Spinal cord (tissue), 10 donors: ENCODE results near the gene SMIM43. TPM values are rescaled to one million over a fixed set of nuclear protein-coding genes. Genes with fewer than 3 reads are reported as not detected.
A peak's percentile ranks its signal among the peaks of the same experiment; 100 is the strongest.

Source experiments
- DNase-seq, 6 donors: peaks; one replicate each; pipeline versions ENCODE4 v3.0.0 to v3.0.0-alpha.2; 2013 to 2015; ENCODE audit warnings: low spot score in 6 of 6, low read depth in 4 of 6
- H3K27ac ChIP-seq: one replicate; pipeline ENCODE4 v1.5.1; 2013; ENCODE audit warnings: low read depth, low read length, control low read depth
- H3K27me3 ChIP-seq: one replicate; pipeline ENCODE4 v1.6.1; 2013; ENCODE audit warnings: low read length; ENCODE audit not compliant: control insufficient read depth, insufficient read depth
- H3K36me3 ChIP-seq: one replicate; pipeline ENCODE4 v1.6.1; 2013; ENCODE audit warnings: low read length; ENCODE audit not compliant: control insufficient read depth, insufficient read depth
- H3K4me1 ChIP-seq: one replicate; pipeline ENCODE4 v1.6.1; 2013; ENCODE audit warnings: low read length; ENCODE audit not compliant: control insufficient read depth, insufficient read depth
- H3K4me3 ChIP-seq: one replicate; pipeline ENCODE4 v1.5.1; 2013; ENCODE audit warnings: low read depth, low read length, control low read depth
- H3K9me3 ChIP-seq: one replicate; pipeline ENCODE4 v1.6.1; 2013; ENCODE audit warnings: low read length; ENCODE audit not compliant: control insufficient read depth, insufficient read depth
- WGBS: methylation state at CpG from one replicate; pipeline ENCODE4 v1.1.5; 2013; ENCODE audit warnings: missing lambda C conversion rate; ENCODE audit not compliant: insufficient coverage; 5-methylcytosine and 5-hydroxymethylcytosine counted together
- polyA plus RNA-seq, 2 donors: library from polyadenylated mRNA; unstranded; fragments of 120-200 nt; gene quantifications; one replicate each; pipeline ENCODE4 v1.2.1, GENCODE V29; 2013; ENCODE audit not compliant: insufficient read length in 2 of 2
- total RNA-seq, 2 donors: library from RNA; depleted of rRNA in 1 of 2; stranded (reverse); fragments of 120-200 nt in 1 of 2; fragments of >200 nt in 1 of 2; gene quantifications; one replicate each; pipeline versions ENCODE4 v1.2.3 to v1.2.4, GENCODE V29; 2013 to 2014
- donor health status: healthy.

The SMIM43 gene
- total and polyA plus RNA-seq, 4 donors = 0.11 to 1.1 (median 0.64) TPM

GRCh38 chr4:121796283-121796682, 31.3 kb upstream of the SMIM43 start:
- H3K9me3 ChIP-seq = no peaks in the 10 kb centered on the region
- H3K36me3 ChIP-seq = no peaks in the 10 kb centered on the region
- no peak for DNase-seq
- peaks cover 4% of the 10 kb centered on the region for H3K27me3 ChIP-seq
- H3K4me3 ChIP-seq = no peak overlapping the region
- H3K4me1 ChIP-seq = no peaks in the 10 kb centered on the region
- no peak overlapping the region for H3K27ac ChIP-seq

- Histone ChIP-seq H3K9me3 (no peaks in the 10 kb centered on the region), H3K27me3 (peaks cover 4% of the 10 kb centered on the region), H3K36me3 (no peaks in the 10 kb centered on the region), H3K27ac (no peak overlapping the region), H3K4me3 (no peak overlapping the region), H3K4me1 (no peaks in the 10 kb centered on the region)
- DNase-seq = no peak
- 60% methylated on average over 2 of the region's 5 CpGs for WGBS
Observed at GRCh38 chr4:121794505-121795188, 29.7 kb upstream of the SMIM43 start.

- 80% methylated on average over 1 of the region's 2 CpGs for WGBS
- H3K4me3 ChIP-seq = no peak overlapping the region
- no peaks in the 10 kb centered on the region for H3K9me3 ChIP-seq
- no peak overlapping the region for H3K27ac ChIP-seq
- H3K27me3 ChIP-seq = peaks cover 4% of the 10 kb centered on the region
- no peaks in the 10 kb centered on the region for H3K4me1 ChIP-seq
- no peak for DNase-seq
- no peaks in the 10 kb centered on the region for H3K36me3 ChIP-seq
Observed at GRCh38 chr4:121792966-121793365, 28.0 kb upstream of the SMIM43 start.

DNA sequence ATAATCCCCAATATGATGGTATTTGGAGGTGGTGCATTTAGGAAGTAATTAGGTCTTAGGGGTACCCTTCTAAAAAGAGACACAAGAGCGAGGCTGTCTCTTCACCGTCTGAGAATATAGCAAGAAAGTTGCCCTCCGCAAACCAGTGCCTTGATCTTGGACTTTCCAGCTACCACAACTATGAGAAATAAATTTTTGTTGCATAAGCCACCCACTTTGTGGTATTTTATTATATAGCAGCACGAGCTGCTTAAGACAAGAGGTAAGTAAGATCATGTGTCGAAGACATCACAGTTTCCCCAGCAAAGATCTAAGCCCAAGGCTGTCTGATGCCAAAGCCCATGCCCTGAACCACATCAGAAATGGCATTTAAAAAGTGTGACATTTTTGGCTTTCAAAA, 26.5 kb upstream of the SMIM43 start:
- WGBS = 100% methylated on average over 1 of the region's 5 CpGs
- H3K4me3 ChIP-seq = no peak overlapping the region
- no peak for DNase-seq
- H3K36me3 ChIP-seq = no peaks in the 10 kb centered on the region
- peaks cover 4% of the 10 kb centered on the region for H3K27me3 ChIP-seq
- no peak overlapping the region for H3K27ac ChIP-seq
- H3K9me3 ChIP-seq = no peaks in the 10 kb centered on the region
- no peaks in the 10 kb centered on the region for H3K4me1 ChIP-seq

DNA sequence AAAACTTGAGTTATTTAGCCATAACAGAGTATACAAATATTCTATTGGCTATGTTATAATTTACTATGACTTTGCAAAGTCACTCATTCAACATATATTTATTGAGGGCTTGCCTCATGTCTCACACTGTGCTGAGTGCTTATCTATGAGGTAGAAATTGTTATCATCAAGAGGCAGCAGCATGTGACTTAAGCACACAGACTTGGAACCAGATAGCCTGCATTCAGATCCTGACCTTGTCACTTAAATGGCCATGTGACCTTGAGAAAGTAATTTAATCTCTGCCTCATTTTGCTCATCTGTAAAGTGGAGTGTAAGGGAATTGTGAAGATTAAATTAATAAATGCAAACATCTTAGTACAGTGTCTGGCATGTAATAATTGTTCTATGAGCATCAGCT, 26.0 kb upstream of the SMIM43 start:
- no peak for DNase-seq
- Histone ChIP-seq H3K27me3 (peaks cover 4% of the 10 kb centered on the region), H3K36me3 (no peaks in the 10 kb centered on the region), H3K4me1 (no peaks in the 10 kb centered on the region), H3K9me3 (no peaks in the 10 kb centered on the region), H3K4me3 (no peak overlapping the region), H3K27ac (no peak overlapping the region)

- DNase-seq = no peak
- Histone ChIP-seq H3K4me3 (no peak overlapping the region), H3K27me3 (peaks cover 4% of the 10 kb centered on the region), H3K27ac (no peak overlapping the region), H3K36me3 (no peaks in the 10 kb centered on the region), H3K4me1 (no peaks in the 10 kb centered on the region), H3K9me3 (no peaks in the 10 kb centered on the region)
- WGBS = no CpG with 5 or more reads among the region's 3 CpGs
Observed at GRCh38 chr4:121789960-121790829, 25.2 kb upstream of the SMIM43 start.

DNA sequence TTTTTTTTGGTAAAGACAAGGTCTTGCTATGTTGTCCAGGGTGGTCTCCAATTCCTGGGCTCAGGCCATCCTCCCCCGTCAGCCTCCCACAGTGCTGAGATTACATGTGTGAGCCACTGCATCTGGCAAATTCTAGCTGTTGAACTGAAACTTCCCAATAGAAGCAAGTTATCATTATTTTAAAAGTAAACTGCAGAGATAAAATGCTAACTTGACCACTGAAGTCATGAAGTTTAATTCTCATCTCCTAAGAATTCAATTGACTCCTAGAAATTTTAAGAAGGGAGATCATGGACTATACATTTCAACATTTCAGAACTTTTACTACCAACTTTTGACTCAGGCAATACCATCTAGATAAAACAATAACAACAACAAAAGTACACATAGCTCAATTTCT, 24.5 kb upstream of the SMIM43 start:
- Histone ChIP-seq H3K27ac (no peak overlapping the region), H3K36me3 (no peaks in the 10 kb centered on the region), H3K9me3 (no peaks in the 10 kb centered on the region), H3K4me3 (no peak overlapping the region), H3K4me1 (no peaks in the 10 kb centered on the region), H3K27me3 (peaks cover 2% of the 10 kb centered on the region)
- no CpG with 5 or more reads among the region's 1 CpG for WGBS
- no peak for DNase-seq

DNA sequence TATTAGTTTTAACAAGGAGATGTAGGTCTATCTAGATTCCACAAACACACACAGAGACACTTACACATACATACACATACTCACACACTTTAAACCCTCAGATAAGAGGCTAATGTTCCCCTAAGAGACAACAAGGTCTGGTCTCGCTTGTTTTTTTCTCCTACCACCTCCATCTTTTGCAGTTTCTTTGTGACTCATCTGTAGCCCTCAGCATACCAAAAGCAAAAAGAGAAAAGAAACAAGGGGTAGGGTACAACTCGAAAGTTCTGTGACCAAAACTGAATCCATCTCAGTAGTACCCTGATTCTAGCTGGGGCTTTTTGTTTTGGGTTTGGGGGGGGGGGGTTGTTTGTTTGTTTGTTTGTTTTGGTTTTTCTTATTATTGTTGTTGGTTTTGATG, 23.9 kb upstream of the SMIM43 start:
- WGBS = no CpG with 5 or more reads among the region's 2 CpGs
- no peaks in the 10 kb centered on the region for H3K36me3 ChIP-seq
- H3K27me3 ChIP-seq = peaks cover 2% of the 10 kb centered on the region
- H3K27ac ChIP-seq = no peak overlapping the region
- H3K4me3 ChIP-seq = no peak overlapping the region
- DNase-seq = no peak
- H3K9me3 ChIP-seq = no peaks in the 10 kb centered on the region
- H3K4me1 ChIP-seq = no peaks in the 10 kb centered on the region

- Histone ChIP-seq H3K4me1 (no peaks in the 10 kb centered on the region), H3K27ac (no peak overlapping the region), H3K27me3 (no peaks in the 10 kb centered on the region), H3K4me3 (no peak overlapping the region), H3K36me3 (no peaks in the 10 kb centered on the region), H3K9me3 (no peaks in the 10 kb centered on the region)
- no peak for DNase-seq
- no CpG with 5 or more reads among the region's 2 CpGs for WGBS
Observed at GRCh38 chr4:121786221-121786620, 21.3 kb upstream of the SMIM43 start.

- WGBS = 77% methylated on average over 2 of the region's 4 CpGs
- Histone ChIP-seq H3K4me1 (no peaks in the 10 kb centered on the region), H3K9me3 (no peaks in the 10 kb centered on the region), H3K27me3 (no peaks in the 10 kb centered on the region), H3K27ac (peak overlapping the region; percentile 63), H3K36me3 (no peaks in the 10 kb centered on the region), H3K4me3 (no peak overlapping the region)
- peak in 1 of 6 donors; percentile 38 for DNase-seq
Observed at GRCh38 chr4:121785479-121785878, 20.5 kb upstream of the SMIM43 start.
